Measurements from ENCODE around the gene MFAP3.

MFAP3 gene

DNA sequence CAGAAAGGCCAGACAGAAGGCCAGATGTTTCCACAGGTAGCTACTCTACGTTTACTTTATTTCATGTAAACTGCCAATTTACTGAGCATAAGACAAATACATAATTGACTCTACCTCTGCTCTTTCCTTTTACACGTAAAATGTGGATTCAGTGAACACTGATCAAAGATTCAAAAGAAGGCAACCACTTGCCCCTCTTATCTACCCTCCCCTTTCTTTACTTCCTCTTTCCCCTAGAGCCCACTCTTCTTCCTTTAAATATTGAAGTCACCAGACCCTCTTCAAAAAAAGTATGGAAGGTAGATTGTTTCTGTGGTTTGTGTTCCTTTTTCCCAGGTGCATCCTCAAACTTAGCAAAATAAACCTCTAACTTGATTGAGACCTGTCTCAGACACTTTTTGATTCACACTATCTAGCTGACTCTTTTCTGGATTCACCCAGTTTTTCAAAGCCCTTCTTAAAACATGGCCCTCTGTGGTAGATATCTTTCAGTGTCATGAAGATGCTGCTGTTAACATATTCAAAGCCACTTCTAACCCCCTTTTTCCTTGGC lies 6.8 kb upstream of the MFAP3 start:
- TF ChIP-seq, protein P1, sequence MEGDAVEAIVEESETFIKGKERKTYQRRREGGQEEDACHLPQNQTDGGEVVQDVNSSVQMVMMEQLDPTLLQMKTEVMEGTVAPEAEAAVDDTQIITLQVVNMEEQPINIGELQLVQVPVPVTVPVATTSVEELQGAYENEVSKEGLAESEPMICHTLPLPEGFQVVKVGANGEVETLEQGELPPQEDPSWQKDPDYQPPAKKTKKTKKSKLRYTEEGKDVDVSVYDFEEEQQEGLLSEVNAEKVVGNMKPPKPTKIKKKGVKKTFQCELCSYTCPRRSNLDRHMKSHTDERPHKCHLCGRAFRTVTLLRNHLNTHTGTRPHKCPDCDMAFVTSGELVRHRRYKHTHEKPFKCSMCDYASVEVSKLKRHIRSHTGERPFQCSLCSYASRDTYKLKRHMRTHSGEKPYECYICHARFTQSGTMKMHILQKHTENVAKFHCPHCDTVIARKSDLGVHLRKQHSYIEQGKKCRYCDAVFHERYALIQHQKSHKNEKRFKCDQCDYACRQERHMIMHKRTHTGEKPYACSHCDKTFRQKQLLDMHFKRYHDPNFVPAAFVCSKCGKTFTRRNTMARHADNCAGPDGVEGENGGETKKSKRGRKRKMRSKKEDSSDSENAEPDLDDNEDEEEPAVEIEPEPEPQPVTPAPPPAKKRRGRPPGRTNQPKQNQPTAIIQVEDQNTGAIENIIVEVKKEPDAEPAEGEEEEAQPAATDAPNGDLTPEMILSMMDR (conservative IDR thresholded peaks at IDR 0.05; ENCODE audit: low read depth, low read length): no peak

DNA sequence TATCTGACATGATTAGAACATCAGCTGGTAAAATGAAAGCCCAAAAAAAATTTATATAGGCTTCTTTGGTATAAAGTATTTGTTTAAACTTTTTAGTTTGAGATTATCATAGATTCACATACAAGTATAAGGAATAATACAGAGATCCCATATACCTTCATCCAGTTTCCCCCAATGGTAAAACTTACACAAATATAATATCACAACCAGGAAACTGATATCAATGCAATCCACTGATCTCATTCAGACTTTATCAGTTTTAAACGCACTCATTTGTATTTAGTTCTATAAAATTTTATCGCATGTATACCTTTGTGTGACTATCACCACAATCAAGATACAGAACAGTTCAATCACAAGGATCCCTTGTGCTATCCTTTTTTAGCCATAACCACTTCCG lies 3.8 kb upstream of the MFAP3 start:
- TF ChIP-seq, protein P1 (conservative IDR thresholded peaks at IDR 0.05; ENCODE audit: low read depth, low read length): no peak
- Histone ChIP-seq H2AFZ (ENCODE audit: low read depth) (no peak overlapping the region), H3K4me1 (ENCODE audit: low read depth, poor library complexity, severe bottlenecking) (peaks cover 5% of the 10 kb centered on the region), H4K20me1 (ENCODE audit: insufficient read depth) (no peaks in the 10 kb centered on the region), H3K27ac (no peak overlapping the region), H3K9ac (no peak overlapping the region), H3K27me3 (ENCODE audit: insufficient read depth, low read depth) (no peaks in the 10 kb centered on the region), H3K79me2 (ENCODE audit: insufficient read depth, low read depth) (peaks cover 4% of the 10 kb centered on the region; the same call in 1 of the 2 replicates), H3K4me3 (IDR thresholded peaks at IDR 0.05; ENCODE audit: insufficient read depth, low read depth, low read length) (no peak overlapping the region), H3K36me3 (ENCODE audit: insufficient read depth) (no peaks in the 10 kb centered on the region), H3K4me2 (no peak overlapping the region)

More for the DNA sequence above, 6.8 kb upstream of the MFAP3 start:
- H3K36me3 ChIP-seq (ENCODE audit: insufficient read depth): no peaks in the 10 kb centered on the region
- no peaks in the 10 kb centered on the region for H3K4me1 ChIP-seq (ENCODE audit: low read depth, poor library complexity, severe bottlenecking)
- H2AFZ ChIP-seq (ENCODE audit: low read depth): no peak overlapping the region
- no peaks in the 10 kb centered on the region for H3K79me2 ChIP-seq (ENCODE audit: insufficient read depth, low read depth)
- H3K9ac ChIP-seq: no peak overlapping the region
- no peak overlapping the region for H3K4me3 ChIP-seq (IDR thresholded peaks at IDR 0.05; ENCODE audit: insufficient read depth, low read depth, low read length)
- H4K20me1 ChIP-seq (ENCODE audit: insufficient read depth): no peaks in the 10 kb centered on the region
- H3K27ac ChIP-seq: no peak overlapping the region
- no peak overlapping the region for H3K4me2 ChIP-seq
- no peaks in the 10 kb centered on the region for H3K27me3 ChIP-seq (ENCODE audit: insufficient read depth, low read depth)

DNA sequence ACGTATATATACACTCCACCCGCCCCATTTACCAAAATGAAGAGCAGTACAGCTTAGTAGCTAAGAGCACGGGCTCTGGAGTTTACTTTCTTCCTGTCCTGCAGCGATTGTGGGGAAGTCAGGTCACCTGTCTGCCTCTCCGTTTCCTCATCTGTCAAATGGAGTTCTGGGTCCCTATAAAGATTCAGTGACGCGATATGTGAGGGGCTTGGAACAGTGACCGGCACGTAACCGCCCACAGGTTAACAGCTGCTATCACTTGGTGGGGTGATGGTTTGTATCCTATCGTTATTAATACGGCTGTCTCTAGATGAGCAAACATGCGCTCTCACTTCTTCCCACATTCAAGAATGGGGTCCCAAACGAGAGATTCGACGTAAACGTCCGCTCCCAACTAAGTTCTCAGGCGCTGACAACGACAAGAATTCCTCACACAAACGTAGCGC lies 483 bp upstream of the MFAP3 start:
- peaks cover 12% of the 10 kb centered on the region for H3K4me1 ChIP-seq (ENCODE audit: low read depth, poor library complexity, severe bottlenecking)
- H3K36me3 ChIP-seq (ENCODE audit: insufficient read depth): no peaks in the 10 kb centered on the region
- H3K79me2 ChIP-seq (ENCODE audit: insufficient read depth, low read depth): peaks cover 9% of the 10 kb centered on the region; the same call in 1 of the 2 replicates
- TF ChIP-seq, protein P1 (conservative IDR thresholded peaks at IDR 0.05; ENCODE audit: low read depth, low read length): no peak
- peak overlapping the region; percentile 62 for H3K27ac ChIP-seq
- H3K4me3 ChIP-seq (IDR thresholded peaks at IDR 0.05; ENCODE audit: insufficient read depth, low read depth, low read length): no peak overlapping the region
- H3K9ac ChIP-seq: peak overlapping the region; percentile 56; the same call in 1 of the 2 replicates
- H4K20me1 ChIP-seq (ENCODE audit: insufficient read depth): no peaks in the 10 kb centered on the region
- H2AFZ ChIP-seq (ENCODE audit: low read depth): peak overlapping the region; percentile 74
- peak overlapping the region; percentile 76 for H3K4me2 ChIP-seq
- H3K27me3 ChIP-seq (ENCODE audit: insufficient read depth, low read depth): no peaks in the 10 kb centered on the region

DNA sequence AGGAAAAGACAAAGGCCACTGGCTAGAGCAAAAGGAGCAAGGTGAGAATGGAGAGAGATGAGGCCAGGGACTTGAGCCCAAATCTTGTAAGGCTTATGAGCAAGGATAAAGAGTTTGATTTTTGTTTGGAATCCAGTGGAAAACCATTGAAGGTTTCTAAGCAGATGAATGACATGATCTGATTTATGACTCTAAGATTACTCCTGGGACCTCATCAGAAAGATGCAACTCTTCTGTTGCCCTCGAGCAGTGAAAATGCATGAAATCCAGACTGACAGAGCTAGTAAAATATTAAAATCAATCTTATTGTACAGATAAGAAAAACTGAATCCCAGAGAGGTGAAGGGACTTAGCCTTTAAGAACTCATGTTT lies 677 bp downstream of the MFAP3 start:
- H3K9ac ChIP-seq: peak overlapping the region; percentile 56; the same call in 1 of the 2 replicates
- TF ChIP-seq, protein P1 (conservative IDR thresholded peaks at IDR 0.05; ENCODE audit: low read depth, low read length): no peak
- H4K20me1 ChIP-seq (ENCODE audit: insufficient read depth): no peaks in the 10 kb centered on the region
- no peak overlapping the region; the same call in 1 of the 2 replicates for H3K27ac ChIP-seq
- no peak overlapping the region for H3K4me3 ChIP-seq (IDR thresholded peaks at IDR 0.05; ENCODE audit: insufficient read depth, low read depth, low read length)
- H3K4me1 ChIP-seq (ENCODE audit: low read depth, poor library complexity, severe bottlenecking): peaks cover 12% of the 10 kb centered on the region
- H3K27me3 ChIP-seq (ENCODE audit: insufficient read depth, low read depth): no peaks in the 10 kb centered on the region
- peak overlapping the region; percentile 74; the same call in 1 of the 2 replicates for H2AFZ ChIP-seq (ENCODE audit: low read depth)
- peaks cover 9% of the 10 kb centered on the region; the same call in 1 of the 2 replicates for H3K79me2 ChIP-seq (ENCODE audit: insufficient read depth, low read depth)
- peak overlapping the region; percentile 72 for H3K4me2 ChIP-seq
- no peaks in the 10 kb centered on the region for H3K36me3 ChIP-seq (ENCODE audit: insufficient read depth)
